NOMO-1 treated with DMSO at 0.1 percent for 48 hours (cell line): ENCODE results near the gene TMEM126B.
"Not testable (repeated sequence)": the region's sequence is repeated elsewhere in the genome, so short reads cannot be mapped to it uniquely, and the experiment has no call there.

ENCODE experiments used
- DNase-seq: peaks from one replicate; lab custom pipeline; 2025; ENCODE audit not compliant: unreplicated experiment; lab: John Stamatoyannopoulos, UW

Gene TMEM126B

GRCh38 chr11:85647604-85648299 is 19.4 kb downstream of the TMEM126B start, which contains the start of gene TMEM126A:
TSS of gene TMEM126A (plus strand) at chr11:85647967. CDS start at chr11:85650256, 2,289 bp downstream.
- peak; percentile 83 for DNase-seq

GRCh38 chr11:85651118-85651517 is 22.7 kb downstream of the TMEM126B start:
- DNase-seq = no peak

GRCh38 chr11:85652786-85653447 is 24.5 kb downstream of the TMEM126B start:
- DNase-seq = peak; percentile 83

DNA sequence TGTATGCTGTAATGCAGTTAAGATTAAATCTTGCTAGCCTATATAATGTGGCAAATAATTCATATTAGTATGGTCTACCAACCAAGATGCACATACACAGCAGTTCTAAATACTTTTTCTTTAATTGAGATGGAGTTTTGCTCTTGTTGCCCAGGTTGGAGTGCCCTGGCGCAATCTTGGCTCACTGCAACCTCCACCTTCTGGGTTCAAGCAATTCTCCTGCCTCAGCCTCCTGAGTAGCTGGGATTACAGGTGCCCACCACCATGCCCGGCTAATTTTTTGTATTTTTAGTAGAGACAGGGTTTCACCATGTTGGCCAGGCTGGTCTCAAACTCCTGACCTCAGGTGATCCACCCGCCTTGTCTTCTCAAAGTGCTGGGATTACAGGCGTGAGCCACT is 25.9 kb downstream of the TMEM126B start:
- DNase-seq = not testable (repeated sequence)

DNA sequence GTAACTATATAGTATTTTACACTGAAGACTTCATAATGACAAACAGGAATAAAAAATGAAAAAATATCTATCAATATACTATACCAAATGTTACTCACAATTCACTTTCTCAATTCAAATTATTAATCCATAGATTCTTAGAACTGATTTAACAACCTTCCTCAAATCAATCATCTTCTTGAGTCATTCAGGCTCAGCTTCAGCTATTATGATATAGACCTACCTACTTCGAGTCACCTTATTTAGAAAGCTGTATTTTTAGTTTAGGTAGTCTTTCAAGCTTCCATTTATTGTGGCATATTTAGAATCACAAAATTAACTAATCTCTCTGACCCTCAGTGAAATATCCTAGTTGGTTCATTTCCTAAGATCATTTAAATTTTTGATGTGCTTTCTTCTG is 28.4 kb downstream of the TMEM126B start:
- DNase-seq = no peak

DNA sequence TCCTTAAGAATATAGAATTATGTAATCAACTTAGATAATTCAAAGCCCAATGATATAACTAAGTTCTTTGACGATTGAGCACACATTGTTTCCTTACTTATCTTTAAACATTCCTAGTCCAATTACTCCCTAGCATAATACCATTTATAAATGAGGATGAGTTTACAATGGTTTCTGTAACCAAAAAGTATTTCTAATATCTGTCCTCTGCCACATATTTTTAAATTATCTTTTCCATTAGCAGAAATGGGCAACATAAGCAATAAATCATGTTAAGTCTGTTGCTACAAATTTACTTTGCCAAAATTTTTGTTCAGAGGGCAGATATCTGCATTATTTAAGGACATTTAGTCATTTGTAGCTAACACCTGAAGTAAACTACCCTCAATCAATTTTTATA is 29.8 kb downstream of the TMEM126B start:
- no peak for DNase-seq

GRCh38 chr11:85661972-85662664 is 33.7 kb downstream of the TMEM126B start:
- DNase-seq = no peak

DNA sequence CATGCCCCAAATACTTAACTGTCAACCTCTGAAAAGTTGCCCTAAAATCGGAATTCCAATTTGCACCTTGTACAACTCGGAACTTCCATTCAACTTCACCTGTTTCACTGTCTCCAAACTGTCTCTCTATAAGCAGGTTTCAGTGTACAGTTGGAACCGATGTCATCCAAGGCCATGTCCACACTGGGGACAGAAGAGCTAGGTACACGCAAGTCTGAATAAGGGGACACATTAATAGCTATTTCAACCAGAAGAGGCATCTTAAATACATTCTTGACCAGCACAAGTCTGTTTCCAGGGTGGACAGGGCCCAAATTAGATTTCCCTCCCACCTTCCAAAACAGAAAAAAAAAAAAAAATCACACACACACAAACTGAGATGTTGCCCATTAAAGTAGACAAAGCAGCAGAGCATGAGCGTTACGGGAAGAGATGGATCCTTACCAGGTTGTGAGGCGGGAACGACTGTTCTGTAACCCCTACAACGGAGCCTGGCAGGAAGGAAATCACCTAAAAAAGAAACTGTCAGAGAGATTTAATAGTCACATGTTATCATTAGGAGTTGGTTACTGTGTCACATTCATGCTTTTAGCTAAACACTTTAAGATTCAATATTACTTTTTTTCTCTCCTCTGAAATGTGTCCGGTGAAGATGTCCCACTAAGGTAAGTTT is 34.8 kb downstream of the TMEM126B start:
- no peak for DNase-seq

- DNase-seq = peak; percentile 76
These were observed 35.6 kb downstream of the TMEM126B start for GRCh38 chr11:85663753-85664614.

GRCh38 chr11:85664615-85665481 is 36.5 kb downstream of the TMEM126B start, which contains the start of gene CREBZF:
TSS of gene CREBZF (minus strand) at chr11:85665129. CDS start at chr11:85664875, 254 bp downstream.
- peak; percentile 92 for DNase-seq

DNA sequence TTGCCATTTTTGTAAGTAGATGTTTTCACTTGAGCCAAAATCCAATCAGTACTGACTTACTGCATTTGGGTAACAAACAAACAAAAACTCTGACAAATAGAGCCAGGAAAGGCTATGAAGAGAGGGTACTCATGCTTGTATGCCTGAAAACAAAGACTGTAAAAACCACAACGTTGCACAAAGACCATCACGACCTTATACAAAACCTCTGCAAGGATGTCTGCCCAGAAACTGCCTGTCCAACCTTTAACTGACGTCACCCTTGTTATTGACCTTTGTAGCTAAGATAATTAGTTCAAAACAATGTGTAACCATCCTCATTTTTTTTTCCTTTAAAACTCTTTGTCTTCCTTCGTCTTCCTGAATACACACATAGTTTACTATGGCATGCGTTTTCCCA is 37.3 kb downstream of the TMEM126B start:
- DNase-seq = no peak

GRCh38 chr11:85666687-85667086 is 38.3 kb downstream of the TMEM126B start:
- DNase-seq = no peak

DNA sequence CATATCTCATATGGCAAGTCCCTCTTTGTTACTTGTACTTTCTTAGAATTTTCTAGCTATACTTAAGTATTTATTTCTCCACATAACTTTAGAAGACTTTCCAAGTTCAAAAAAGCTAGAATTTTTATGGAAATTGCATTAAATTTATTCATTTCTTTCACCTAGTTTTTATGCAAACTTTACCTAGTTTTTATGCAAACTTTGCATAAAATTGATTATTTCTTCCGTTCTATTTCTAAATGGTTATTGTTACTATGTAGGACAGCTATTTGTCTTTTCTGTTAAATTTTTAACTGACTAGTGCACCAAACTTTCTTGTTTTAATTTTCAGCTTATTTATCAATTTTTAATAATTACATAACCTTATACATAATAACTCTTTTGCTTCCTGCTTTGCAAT is 39.8 kb downstream of the TMEM126B start:
- no peak for DNase-seq

DNA sequence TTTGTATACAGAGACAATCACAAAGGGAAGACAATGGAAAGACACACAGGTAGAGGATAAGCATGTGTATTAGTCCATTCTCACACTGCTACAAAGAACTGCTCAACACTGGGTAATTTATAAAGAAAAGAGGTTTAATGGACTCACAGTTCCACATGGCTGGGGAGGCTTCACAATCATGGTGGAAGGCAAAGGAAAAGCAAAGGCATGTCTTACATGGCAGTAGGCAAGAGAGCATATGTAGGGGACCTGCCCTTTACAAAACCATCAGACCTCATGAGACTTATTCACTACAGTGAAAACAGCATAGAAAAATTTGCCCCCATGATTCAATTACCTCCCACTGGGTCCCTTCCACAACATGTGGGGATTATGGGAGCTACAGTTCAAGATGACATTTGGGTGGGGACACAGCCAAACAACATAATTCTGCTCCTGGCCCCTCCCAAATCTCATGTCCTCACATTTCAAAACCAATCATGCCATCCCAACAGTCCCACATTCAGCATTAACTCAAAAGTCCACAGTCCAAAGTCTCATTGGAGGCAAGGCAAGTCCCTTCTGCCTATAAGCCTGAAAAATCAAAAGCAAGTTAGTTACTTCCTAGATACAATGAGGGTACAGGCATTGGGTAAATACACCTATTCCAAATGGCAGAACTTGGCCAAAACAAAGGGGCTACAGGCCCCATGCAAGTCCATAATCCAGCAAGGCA is 42.7 kb downstream of the TMEM126B start:
- not testable (repeated sequence) for DNase-seq

DNA sequence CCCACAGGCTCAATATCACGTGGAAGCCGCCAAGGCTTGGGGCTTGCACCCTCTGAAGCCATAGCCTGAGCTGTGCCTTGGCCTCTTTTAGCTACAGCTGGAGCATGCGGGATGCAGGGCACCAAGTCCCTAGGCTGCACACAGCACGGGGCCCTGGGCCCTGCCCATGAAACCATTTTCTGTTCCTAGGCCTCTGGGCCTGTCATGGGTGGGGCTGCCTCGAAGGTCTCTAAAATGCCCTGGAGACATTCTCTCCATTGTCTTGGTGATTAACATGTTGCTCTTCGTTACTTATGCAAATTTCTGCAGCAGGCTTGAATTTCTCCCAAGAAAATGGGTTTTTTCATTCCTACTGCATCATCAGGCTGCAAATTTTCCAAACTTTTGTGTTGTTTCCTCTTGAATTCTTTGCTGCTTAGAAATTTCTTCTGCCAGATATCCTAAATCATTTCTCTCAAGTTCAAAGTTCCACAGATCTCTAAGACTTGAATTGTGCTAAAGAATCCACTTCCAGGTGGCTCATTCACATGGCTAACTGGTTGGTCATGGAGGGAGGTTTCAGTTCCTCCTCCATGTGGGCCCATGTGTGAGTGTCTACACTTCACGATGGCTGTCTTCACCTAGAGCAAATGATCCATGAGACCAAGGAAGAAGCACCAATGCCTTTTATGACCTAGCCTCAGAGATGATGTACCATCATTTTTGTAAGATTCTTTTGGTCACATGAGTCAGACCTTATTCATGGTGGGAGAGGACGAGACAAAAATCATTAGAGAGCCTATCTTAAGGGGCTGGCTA is 43.9 kb downstream of the TMEM126B start:
- no peak for DNase-seq

DNA sequence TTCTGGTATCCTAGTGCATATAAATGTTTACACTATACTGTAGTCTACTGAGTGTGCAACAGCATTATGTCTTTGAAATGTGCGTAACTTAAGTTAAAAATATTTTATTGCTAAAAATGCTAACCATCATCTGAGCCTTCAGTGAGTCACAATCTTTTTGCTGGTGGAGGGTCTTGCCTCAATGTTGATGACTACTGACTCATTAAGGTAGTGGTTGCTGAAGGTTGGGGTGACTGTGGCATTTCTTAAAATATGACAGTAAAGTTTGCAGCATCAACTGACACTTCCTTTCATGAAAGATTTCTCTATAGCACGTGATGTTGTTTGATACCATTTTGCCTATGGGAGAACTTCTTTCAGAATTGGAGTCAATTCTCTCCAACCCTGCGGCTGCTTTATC is 45.0 kb downstream of the TMEM126B start:
- DNase-seq = no peak

GRCh38 chr11:85679576-85679975 is 51.2 kb downstream of the TMEM126B start:
- no peak for DNase-seq

DNA sequence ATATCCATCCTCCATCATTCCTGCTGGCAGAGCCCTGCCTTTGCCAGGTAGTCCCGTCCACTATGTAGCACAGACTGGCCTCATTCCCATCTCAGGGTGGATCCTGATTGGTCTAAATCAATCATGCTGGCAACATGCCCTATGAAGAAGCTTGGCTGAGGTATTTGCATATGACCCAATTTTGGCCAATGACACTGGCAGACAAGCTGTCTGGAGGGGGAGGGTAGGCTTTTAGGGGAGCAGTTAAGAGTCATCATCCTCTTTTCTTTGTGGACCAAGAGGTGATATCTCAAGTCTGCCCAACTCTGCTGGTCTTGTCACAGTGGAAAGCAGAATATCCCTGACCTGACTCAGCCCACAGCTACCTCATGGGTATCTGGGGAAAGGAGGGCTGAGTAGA is 52.5 kb downstream of the TMEM126B start:
- DNase-seq = no peak
